ENCODE measurements around the gene PRPF8.

The PRPF8 gene

DNA sequence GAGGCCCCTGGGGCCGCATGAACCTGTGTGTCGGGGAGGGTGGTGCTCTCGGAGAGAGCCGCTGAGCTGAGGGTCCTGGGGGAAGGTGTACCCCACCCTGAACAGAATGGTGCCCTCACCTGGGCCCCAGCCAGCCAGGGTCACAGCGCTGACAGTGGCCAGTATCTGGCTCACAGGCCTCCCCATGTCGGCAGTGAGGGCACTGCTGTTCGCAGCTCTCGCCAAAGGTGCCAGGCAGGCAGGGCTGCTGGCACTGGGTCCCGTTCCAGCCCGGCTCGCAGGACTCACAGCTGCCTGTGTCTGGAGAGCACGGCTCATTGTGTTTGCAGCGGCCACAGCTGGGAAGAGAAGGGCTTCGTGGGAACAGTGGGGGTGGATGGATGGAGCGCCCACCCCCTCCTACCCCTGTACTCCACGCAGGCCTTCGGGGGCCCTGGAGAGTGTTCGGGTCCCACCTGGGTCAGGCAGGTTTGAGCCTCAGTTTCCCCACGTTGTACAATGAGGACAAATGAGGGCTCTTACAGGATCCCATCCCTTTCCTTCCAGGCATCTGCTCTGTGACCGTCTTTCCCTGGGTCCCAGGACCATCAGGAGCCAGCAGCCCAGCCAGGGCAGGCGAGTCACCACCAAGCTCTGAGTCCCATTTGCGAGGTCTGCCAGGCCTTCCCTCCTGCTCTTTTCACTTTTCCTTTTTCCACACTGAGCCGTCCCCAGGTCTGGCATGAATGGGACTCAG lies 44.2 kb downstream of the PRPF8 start:
- no peak overlapping the region for H3K4me3 ChIP-seq (ENCODE audit: low read depth, low read length)
- TF ChIP-seq, protein P1, sequence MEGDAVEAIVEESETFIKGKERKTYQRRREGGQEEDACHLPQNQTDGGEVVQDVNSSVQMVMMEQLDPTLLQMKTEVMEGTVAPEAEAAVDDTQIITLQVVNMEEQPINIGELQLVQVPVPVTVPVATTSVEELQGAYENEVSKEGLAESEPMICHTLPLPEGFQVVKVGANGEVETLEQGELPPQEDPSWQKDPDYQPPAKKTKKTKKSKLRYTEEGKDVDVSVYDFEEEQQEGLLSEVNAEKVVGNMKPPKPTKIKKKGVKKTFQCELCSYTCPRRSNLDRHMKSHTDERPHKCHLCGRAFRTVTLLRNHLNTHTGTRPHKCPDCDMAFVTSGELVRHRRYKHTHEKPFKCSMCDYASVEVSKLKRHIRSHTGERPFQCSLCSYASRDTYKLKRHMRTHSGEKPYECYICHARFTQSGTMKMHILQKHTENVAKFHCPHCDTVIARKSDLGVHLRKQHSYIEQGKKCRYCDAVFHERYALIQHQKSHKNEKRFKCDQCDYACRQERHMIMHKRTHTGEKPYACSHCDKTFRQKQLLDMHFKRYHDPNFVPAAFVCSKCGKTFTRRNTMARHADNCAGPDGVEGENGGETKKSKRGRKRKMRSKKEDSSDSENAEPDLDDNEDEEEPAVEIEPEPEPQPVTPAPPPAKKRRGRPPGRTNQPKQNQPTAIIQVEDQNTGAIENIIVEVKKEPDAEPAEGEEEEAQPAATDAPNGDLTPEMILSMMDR (conservative IDR thresholded peaks at IDR 0.05; ENCODE audit: low read depth, low read length): no peak
- no peak for DNase-seq (ENCODE audit: low read depth)

DNA sequence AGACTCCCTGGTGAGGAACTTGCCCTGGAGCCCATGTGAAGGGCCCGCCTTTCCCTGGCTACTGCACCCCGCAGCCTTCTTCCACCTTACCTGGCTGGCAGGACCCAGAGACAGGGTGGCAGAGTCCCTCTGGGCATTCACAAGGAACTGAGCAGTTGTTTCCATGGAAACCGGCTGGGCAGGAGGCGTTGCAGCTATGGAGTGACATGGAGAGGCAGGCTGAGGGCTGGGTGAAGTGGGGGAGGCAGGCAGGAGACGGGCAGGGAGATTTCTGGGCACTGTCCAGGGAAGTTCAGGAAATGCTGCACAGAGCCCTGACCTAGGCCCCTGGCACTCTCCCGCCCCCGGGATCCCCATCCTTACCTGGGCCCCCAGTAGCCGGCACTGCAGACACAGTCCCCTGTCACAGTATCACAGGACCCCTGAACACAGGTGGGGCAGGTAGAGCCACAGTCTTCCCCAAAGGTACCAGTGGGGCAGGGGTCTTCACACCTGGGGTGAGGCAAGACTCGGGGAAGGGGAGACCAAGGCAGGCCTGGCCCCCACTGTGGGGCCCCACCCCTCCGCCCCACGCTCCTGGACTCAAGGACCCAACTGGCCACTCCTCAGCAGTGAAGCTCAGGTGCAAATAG lies 45.0 kb downstream of the PRPF8 start:
- TF ChIP-seq, protein P1 (conservative IDR thresholded peaks at IDR 0.05; ENCODE audit: low read depth, low read length): no peak
- no peak overlapping the region for H3K4me3 ChIP-seq (ENCODE audit: low read depth, low read length)
- no peak for DNase-seq (ENCODE audit: low read depth)

DNA sequence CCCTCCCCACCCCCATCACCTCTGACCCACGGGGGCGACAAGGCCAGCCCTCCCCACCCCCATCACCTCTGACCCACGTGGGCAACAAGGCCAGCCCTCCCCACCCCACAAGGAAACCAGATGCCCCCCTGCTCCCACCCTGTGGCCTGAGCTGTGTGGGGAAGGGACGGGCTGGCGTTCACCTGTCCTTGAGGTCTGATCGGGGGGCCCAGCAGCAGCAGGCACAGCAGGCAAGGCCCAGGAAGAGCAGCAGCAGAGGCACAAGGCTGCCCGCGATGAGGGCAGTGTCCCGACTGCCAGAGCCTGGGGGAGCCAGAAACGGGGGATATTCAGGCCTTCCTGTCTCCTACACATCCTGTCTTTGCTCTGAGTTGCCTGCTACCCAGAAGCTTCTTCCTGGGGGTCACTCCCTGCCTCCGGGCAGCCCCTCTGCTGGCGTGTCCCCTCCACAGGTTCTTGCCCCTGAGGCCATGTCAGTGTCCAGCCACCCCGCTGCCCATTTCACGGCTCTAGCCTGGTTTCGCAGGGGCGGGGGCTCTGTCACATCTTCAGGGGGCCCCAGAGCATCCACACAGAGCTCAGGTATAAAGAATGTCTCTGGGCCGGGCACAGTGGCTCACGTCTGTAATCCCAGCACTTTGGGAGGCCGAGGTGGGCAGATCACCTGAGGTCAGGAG lies 45.9 kb downstream of the PRPF8 start:
- DNase-seq (ENCODE audit: low read depth): no peak
- TF ChIP-seq, protein P1 (conservative IDR thresholded peaks at IDR 0.05; ENCODE audit: low read depth, low read length): no peak
- no peak overlapping the region for H3K4me3 ChIP-seq (ENCODE audit: low read depth, low read length)

DNA sequence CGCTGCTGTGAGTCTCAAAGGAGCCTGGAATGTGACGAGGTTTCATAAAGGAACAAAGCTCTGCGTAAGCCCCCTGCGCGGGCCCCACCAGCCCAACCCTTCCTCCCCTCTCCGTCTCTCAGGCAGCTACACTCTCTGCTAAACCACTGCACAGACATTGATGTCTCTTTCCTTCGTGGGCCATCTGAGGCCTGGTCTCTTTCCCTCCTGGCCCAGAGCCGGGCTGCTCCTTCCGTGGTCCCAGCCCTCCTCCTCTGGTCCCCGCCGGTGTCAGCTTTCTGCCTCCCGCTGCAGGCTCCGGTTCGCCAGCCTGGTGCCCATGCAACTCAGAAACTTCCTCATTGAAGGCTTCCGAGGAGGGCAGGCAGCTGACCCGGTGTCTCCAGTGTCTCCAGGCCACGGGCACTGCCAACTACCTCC lies 46.5 kb downstream of the PRPF8 start:
- TF ChIP-seq, protein P1 (conservative IDR thresholded peaks at IDR 0.05; ENCODE audit: low read depth, low read length): no peak
- H3K4me3 ChIP-seq (ENCODE audit: low read depth, low read length): no peak overlapping the region
- no peak for DNase-seq (ENCODE audit: low read depth)

DNA sequence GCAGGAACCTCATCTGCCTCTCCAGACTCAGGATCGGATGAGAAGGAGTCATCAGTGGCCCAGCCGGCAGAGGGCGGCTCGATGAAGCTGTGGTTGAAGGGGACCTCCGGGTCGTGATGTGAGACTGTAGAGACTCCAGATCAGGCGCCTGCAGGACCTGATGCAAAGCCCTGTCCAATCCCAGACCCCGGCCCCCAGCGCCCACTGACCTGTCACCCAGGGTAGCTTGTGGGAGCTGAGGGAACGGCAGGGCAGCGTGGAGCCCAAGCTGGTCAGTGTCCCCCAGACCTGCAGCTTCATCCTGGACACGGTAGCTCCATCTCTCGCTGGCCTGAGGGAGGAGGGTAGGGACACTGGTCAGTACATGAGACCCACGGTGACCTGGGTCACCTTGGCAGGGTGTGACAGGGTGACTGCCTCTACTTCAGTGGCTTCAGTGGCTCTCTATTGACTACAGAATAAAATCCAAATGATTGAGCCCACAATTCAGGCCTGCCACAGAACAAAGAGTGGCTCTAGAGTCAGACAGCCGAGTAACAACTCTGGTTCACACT lies 47.9 kb downstream of the PRPF8 start:
- no peak for DNase-seq (ENCODE audit: low read depth)
- no peak overlapping the region for H3K4me3 ChIP-seq (ENCODE audit: low read depth, low read length)
- TF ChIP-seq, protein P1 (conservative IDR thresholded peaks at IDR 0.05; ENCODE audit: low read depth, low read length): no peak

DNA sequence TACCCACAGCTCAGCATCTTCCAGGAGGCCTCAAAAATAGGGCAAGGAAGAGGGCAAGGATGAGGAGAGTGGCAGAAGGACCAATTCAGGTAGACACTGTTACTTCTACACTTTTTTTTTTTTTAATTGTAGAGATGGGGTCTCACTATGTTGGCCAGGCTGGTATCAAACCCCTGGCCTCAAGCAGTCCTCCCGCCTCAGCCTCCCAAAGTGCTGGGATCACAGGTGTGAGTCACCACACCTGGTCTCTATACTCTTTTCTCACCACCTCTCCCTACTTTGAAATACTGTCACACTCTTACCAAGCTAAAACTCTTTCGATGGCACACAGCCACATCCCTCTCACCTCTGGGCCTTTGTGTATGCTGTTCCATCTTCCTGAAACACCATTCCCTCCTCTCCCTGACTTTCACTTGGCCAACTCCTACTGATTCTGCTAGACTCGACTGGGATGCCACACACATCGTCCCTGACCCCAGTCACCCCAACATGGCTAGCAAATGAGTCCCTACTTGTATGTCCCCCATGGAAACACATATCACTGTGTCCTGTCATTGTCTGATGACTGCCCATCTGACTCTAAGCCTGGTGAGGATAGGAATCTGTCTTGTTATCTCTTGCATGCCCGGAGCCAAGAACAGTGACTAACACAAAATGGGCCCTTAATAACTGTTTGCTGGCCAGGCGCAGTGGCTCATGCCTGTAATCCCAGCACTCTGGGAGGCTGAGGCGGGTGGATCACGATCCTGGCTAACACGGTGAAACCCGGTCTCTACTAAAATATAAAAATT lies 48.8 kb downstream of the PRPF8 start:
- DNase-seq (ENCODE audit: low read depth): no peak
- TF ChIP-seq, protein P1 (conservative IDR thresholded peaks at IDR 0.05; ENCODE audit: low read depth, low read length): no peak
- no peak overlapping the region for H3K4me3 ChIP-seq (ENCODE audit: low read depth, low read length)

Data from choroid plexus epithelial cell (primary cell).